ENCODE data around the gene SEPTIN5. TPM values are rescaled to one million over a fixed set of nuclear protein-coding genes. Genes with fewer than 3 reads are reported as not detected.
A peak's percentile ranks its signal among the peaks of the same experiment; 100 is the strongest.

The SEPTIN5 gene
- total and polyA plus RNA-seq, 9 of the 15 experiments (the other 6 are each of a cell fraction or from before 2014, with no cell fraction given), result 0.03 to 195 (median 119) TPM

- TF ChIP-seq, protein P1, sequence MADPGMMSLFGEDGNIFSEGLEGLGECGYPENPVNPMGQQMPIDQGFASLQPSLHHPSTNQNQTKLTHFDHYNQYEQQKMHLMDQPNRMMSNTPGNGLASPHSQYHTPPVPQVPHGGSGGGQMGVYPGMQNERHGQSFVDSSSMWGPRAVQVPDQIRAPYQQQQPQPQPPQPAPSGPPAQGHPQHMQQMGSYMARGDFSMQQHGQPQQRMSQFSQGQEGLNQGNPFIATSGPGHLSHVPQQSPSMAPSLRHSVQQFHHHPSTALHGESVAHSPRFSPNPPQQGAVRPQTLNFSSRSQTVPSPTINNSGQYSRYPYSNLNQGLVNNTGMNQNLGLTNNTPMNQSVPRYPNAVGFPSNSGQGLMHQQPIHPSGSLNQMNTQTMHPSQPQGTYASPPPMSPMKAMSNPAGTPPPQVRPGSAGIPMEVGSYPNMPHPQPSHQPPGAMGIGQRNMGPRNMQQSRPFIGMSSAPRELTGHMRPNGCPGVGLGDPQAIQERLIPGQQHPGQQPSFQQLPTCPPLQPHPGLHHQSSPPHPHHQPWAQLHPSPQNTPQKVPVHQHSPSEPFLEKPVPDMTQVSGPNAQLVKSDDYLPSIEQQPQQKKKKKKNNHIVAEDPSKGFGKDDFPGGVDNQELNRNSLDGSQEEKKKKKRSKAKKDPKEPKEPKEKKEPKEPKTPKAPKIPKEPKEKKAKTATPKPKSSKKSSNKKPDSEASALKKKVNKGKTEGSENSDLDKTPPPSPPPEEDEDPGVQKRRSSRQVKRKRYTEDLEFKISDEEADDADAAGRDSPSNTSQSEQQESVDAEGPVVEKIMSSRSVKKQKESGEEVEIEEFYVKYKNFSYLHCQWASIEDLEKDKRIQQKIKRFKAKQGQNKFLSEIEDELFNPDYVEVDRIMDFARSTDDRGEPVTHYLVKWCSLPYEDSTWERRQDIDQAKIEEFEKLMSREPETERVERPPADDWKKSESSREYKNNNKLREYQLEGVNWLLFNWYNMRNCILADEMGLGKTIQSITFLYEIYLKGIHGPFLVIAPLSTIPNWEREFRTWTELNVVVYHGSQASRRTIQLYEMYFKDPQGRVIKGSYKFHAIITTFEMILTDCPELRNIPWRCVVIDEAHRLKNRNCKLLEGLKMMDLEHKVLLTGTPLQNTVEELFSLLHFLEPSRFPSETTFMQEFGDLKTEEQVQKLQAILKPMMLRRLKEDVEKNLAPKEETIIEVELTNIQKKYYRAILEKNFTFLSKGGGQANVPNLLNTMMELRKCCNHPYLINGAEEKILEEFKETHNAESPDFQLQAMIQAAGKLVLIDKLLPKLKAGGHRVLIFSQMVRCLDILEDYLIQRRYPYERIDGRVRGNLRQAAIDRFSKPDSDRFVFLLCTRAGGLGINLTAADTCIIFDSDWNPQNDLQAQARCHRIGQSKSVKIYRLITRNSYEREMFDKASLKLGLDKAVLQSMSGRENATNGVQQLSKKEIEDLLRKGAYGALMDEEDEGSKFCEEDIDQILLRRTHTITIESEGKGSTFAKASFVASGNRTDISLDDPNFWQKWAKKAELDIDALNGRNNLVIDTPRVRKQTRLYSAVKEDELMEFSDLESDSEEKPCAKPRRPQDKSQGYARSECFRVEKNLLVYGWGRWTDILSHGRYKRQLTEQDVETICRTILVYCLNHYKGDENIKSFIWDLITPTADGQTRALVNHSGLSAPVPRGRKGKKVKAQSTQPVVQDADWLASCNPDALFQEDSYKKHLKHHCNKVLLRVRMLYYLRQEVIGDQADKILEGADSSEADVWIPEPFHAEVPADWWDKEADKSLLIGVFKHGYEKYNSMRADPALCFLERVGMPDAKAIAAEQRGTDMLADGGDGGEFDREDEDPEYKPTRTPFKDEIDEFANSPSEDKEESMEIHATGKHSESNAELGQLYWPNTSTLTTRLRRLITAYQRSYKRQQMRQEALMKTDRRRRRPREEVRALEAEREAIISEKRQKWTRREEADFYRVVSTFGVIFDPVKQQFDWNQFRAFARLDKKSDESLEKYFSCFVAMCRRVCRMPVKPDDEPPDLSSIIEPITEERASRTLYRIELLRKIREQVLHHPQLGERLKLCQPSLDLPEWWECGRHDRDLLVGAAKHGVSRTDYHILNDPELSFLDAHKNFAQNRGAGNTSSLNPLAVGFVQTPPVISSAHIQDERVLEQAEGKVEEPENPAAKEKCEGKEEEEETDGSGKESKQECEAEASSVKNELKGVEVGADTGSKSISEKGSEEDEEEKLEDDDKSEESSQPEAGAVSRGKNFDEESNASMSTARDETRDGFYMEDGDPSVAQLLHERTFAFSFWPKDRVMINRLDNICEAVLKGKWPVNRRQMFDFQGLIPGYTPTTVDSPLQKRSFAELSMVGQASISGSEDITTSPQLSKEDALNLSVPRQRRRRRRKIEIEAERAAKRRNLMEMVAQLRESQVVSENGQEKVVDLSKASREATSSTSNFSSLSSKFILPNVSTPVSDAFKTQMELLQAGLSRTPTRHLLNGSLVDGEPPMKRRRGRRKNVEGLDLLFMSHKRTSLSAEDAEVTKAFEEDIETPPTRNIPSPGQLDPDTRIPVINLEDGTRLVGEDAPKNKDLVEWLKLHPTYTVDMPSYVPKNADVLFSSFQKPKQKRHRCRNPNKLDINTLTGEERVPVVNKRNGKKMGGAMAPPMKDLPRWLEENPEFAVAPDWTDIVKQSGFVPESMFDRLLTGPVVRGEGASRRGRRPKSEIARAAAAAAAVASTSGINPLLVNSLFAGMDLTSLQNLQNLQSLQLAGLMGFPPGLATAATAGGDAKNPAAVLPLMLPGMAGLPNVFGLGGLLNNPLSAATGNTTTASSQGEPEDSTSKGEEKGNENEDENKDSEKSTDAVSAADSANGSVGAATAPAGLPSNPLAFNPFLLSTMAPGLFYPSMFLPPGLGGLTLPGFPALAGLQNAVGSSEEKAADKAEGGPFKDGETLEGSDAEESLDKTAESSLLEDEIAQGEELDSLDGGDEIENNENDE (IDR thresholded peaks at IDR 0.05; ENCODE audit: low read depth, low read length), result peak; percentile 44
- TF ChIP-seq YY1 (IDR thresholded peaks at IDR 0.05; ENCODE audit: borderline replicate concordance in 1 of 3, control insufficient read depth in 1 of 3, extremely low read depth in 1 of 3, insufficient read depth in 3 of 3, insufficient read length in 1 of 3, insufficient replicate concordance in 2 of 3, low read depth in 1 of 3, low read length in 2 of 3), result peak in 2 of 3 experiments; percentile 26 to 79
- peak; percentile 48; the same call in 1 of the 2 replicates for TF ChIP-seq PKNOX1 (IDR thresholded peaks at IDR 0.05)
- TF ChIP-seq, protein P2, sequence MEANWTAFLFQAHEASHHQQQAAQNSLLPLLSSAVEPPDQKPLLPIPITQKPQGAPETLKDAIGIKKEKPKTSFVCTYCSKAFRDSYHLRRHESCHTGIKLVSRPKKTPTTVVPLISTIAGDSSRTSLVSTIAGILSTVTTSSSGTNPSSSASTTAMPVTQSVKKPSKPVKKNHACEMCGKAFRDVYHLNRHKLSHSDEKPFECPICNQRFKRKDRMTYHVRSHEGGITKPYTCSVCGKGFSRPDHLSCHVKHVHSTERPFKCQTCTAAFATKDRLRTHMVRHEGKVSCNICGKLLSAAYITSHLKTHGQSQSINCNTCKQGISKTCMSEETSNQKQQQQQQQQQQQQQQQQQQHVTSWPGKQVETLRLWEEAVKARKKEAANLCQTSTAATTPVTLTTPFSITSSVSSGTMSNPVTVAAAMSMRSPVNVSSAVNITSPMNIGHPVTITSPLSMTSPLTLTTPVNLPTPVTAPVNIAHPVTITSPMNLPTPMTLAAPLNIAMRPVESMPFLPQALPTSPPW (CRISPR knock-in tag; IDR thresholded peaks at IDR 0.05), result peak; percentile 72; the same call in 1 of the 2 replicates
- peak in 1 of 2 experiments; percentile 75; a peak in 2 of 4 replicates for TF ChIP-seq SRF (CRISPR knock-in tag; IDR thresholded peaks at IDR 0.05)
- no peak for TF ChIP-seq ATF3 (IDR thresholded peaks at IDR 0.05)
- peak; percentile 91 for TF ChIP-seq ATF3 (CRISPR knock-in tag; conservative IDR thresholded peaks at IDR 0.05)
- TF ChIP-seq PML (IDR thresholded peaks at IDR 0.05; ENCODE audit: low read length), result no peak
- peak; percentile 96 for TF ChIP-seq KDM5B (IDR thresholded peaks at IDR 0.05; ENCODE audit: insufficient replicate concordance, low read depth, low read length)
- peak; percentile 70; the same call in 1 of the 2 replicates for TF ChIP-seq HLTF (IDR thresholded peaks at IDR 0.05)
- TF ChIP-seq POLR2AphosphoS2 (IDR thresholded peaks at IDR 0.05; ENCODE audit: low read length), result no peak
Observed at GRCh38 chr22:19691721-19692341, 22.5 kb upstream of the SEPTIN5 start (continued).
